Large intestine (tissue), 3 donors: ENCODE data around the gene PTPRU. TPM values are rescaled to one million over a fixed set of nuclear protein-coding genes. Genes with fewer than 3 reads are reported as not detected.

Experiments used
- DNase-seq, 2 donors: peaks; one replicate each; pipeline versions ENCODE4 v3.0.0 to v3.0.0-alpha.2; 2013
- H3K27ac ChIP-seq: one replicate; pipeline ENCODE4 v1.5.1; 2013; ENCODE audit warnings: low read length
- H3K27me3 ChIP-seq: 2 replicates; pipeline ENCODE4 v1.6.1; 2013; ENCODE audit warnings: low read length; ENCODE audit not compliant: control insufficient read depth, insufficient read depth
- H3K36me3 ChIP-seq: 2 replicates; pipeline ENCODE4 v1.6.1; 2013; ENCODE audit warnings: low read length; ENCODE audit not compliant: control insufficient read depth, insufficient read depth
- H3K4me1 ChIP-seq: one replicate; pipeline ENCODE4 v1.6.1; 2013; ENCODE audit warnings: low read length; ENCODE audit not compliant: control insufficient read depth, insufficient read depth
- H3K4me3 ChIP-seq: one replicate; pipeline ENCODE4 v1.5.1; 2013; ENCODE audit warnings: low read length
- H3K9me3 ChIP-seq: one replicate; pipeline ENCODE4 v1.6.1; 2013; ENCODE audit warnings: mild to moderate bottlenecking, low read depth, low read length, moderate library complexity; ENCODE audit not compliant: control insufficient read depth
- WGBS: methylation state at CpG from one replicate; pipeline ENCODE4 v1.1.5; 2013; ENCODE audit warnings: low lambda C conversion rate; ENCODE audit not compliant: insufficient coverage; 5-methylcytosine and 5-hydroxymethylcytosine counted together
- polyA plus RNA-seq: library from polyadenylated mRNA; unstranded; fragments of 120-200 nt; gene quantifications from one replicate; pipeline ENCODE4 v1.2.1, GENCODE V29; 2013

PTPRU gene
- polyA plus RNA-seq, 1 donor, result 17.6 TPM

DNA sequence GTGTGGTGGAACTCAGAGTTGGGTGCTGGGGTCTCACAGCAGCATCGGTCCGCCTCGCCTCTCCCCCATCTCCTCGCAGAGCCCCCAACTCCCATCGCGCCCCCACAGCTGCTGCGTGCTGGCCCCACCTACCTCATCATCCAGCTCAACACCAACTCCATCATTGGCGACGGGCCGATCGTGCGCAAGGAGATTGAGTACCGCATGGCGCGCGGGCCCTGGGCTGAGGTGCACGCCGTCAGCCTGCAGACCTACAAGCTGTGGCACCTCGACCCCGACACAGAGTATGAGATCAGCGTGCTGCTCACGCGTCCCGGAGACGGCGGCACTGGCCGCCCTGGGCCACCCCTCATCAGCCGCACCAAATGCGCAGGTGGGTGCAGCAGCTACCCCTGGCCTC is 24.2 kb downstream of the PTPRU start:
- Histone ChIP-seq H3K27ac (no peak overlapping the region), H3K4me1 (peaks cover 9% of the 10 kb centered on the region), H3K9me3 (peaks cover 3% of the 10 kb centered on the region), H3K27me3 (peaks cover 22% of the 10 kb centered on the region), H3K36me3 (peaks cover 3% of the 10 kb centered on the region), H3K4me3 (no peak overlapping the region)
- DNase-seq, result no peak
- no CpG with 5 or more reads among the region's 29 CpGs for WGBS

GRCh38 chr1:29264773-29265389 is 28.6 kb downstream of the PTPRU start:
- H3K4me3 ChIP-seq, result no peak overlapping the region
- peaks cover 3% of the 10 kb centered on the region for H3K9me3 ChIP-seq
- no peak for DNase-seq
- H3K27me3 ChIP-seq, result peaks cover 8% of the 10 kb centered on the region
- H3K4me1 ChIP-seq, result peaks cover 3% of the 10 kb centered on the region
- H3K27ac ChIP-seq, result no peak overlapping the region
- H3K36me3 ChIP-seq, result peaks cover 3% of the 10 kb centered on the region
- 80% methylated on average over 2 of the region's 4 CpGs for WGBS

- H3K4me1 ChIP-seq, result no peaks in the 10 kb centered on the region
- H3K4me3 ChIP-seq, result no peak overlapping the region
- no peaks in the 10 kb centered on the region for H3K36me3 ChIP-seq
- DNase-seq, result no peak
- no peaks in the 10 kb centered on the region for H3K27me3 ChIP-seq
- no peaks in the 10 kb centered on the region for H3K9me3 ChIP-seq
- no peak overlapping the region for H3K27ac ChIP-seq
- WGBS, result 83% methylated on average over 1 of the region's 3 CpGs
Observed at GRCh38 chr1:29266912-29267311, 30.6 kb downstream of the PTPRU start.

- Histone ChIP-seq H3K27me3 (no peaks in the 10 kb centered on the region), H3K36me3 (no peaks in the 10 kb centered on the region), H3K4me3 (no peak overlapping the region), H3K27ac (no peak overlapping the region), H3K9me3 (no peaks in the 10 kb centered on the region), H3K4me1 (peaks cover 3% of the 10 kb centered on the region)
- no peak for DNase-seq
- 80% methylated on average over 1 of the region's 9 CpGs for WGBS
Observed at GRCh38 chr1:29267321-29268070, 31.2 kb downstream of the PTPRU start.

- peaks cover 3% of the 10 kb centered on the region for H3K4me1 ChIP-seq
- DNase-seq, result no peak
- 60% methylated on average over 1 of the region's 8 CpGs for WGBS
- H3K27me3 ChIP-seq, result no peaks in the 10 kb centered on the region
- no peaks in the 10 kb centered on the region for H3K36me3 ChIP-seq
- H3K27ac ChIP-seq, result no peak overlapping the region
- H3K9me3 ChIP-seq, result no peaks in the 10 kb centered on the region
- H3K4me3 ChIP-seq, result no peak overlapping the region
Observed at GRCh38 chr1:29269382-29269781, 33.1 kb downstream of the PTPRU start.

- no peak for DNase-seq
- peaks cover 3% of the 10 kb centered on the region for H3K4me1 ChIP-seq
- no peak overlapping the region for H3K4me3 ChIP-seq
- H3K36me3 ChIP-seq, result peaks cover 2% of the 10 kb centered on the region
- H3K27me3 ChIP-seq, result no peaks in the 10 kb centered on the region
- no peak overlapping the region for H3K27ac ChIP-seq
- no peaks in the 10 kb centered on the region for H3K9me3 ChIP-seq
- WGBS, result no CpG with 5 or more reads among the region's 3 CpGs
Observed at GRCh38 chr1:29270929-29271521, 34.7 kb downstream of the PTPRU start.

- peaks cover 3% of the 10 kb centered on the region for H3K4me1 ChIP-seq
- H3K27me3 ChIP-seq, result no peaks in the 10 kb centered on the region
- no peak overlapping the region for H3K27ac ChIP-seq
- H3K4me3 ChIP-seq, result no peak overlapping the region
- peaks cover 2% of the 10 kb centered on the region for H3K36me3 ChIP-seq
- peak; percentile 50 to 61 for DNase-seq
- WGBS, result no CpG with 5 or more reads among the region's 7 CpGs
- H3K9me3 ChIP-seq, result no peaks in the 10 kb centered on the region
Observed at GRCh38 chr1:29271724-29272123, 35.4 kb downstream of the PTPRU start.

DNA sequence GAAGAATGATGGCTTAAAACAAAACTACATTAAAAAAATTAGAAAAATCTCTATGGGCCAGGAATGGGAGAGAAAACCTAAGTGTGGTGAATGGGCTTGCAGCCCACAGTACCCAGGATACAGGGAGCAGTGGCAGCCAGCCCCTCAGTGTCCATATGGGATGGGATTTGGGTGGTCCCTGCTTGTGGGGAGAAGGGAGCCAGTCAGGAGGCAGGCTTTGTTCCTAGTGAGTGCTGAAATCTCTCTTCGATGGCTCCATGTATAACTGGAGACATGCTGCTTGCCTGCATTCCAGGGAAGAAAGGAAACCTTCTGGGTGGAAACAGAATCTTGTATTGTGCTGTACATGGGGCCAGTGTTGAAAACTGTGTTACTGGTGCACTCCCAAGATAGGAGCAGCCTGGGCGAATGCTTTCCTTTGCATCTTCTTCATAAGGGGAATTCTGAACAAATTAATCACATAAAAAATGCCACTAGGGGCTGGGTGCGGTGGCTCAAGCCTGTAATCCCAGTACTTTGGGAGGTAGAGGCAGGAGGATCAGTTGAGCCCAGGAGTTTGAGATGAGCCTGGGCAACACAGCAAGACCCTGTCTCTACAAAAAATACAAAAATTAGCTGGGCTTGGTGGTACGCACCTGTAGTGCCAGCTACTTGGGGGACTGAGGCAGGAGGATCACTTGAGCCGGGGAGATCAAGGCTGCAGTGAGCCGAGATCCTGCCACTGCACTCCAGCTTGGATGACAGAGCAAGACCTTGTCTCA is 36.0 kb downstream of the PTPRU start:
- Histone ChIP-seq H3K4me1 (peaks cover 3% of the 10 kb centered on the region), H3K36me3 (peaks cover 2% of the 10 kb centered on the region), H3K27me3 (no peaks in the 10 kb centered on the region), H3K27ac (no peak overlapping the region), H3K4me3 (no peak overlapping the region), H3K9me3 (no peaks in the 10 kb centered on the region)
- WGBS, result no CpG with 5 or more reads among the region's 6 CpGs
- no peak for DNase-seq

DNA sequence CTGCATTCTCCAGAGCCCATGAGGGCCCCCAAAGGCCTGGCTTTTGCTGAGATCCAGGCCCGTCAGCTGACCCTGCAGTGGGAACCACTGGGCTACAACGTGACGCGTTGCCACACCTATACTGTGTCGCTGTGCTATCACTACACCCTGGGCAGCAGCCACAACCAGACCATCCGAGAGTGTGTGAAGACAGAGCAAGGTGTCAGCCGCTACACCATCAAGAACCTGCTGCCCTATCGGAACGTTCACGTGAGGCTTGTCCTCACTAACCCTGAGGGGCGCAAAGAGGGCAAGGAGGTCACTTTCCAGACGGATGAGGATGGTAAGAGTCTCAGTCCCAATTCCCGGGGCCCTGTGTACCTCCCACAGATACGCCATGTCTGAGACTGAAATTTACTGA is 39.1 kb downstream of the PTPRU start:
- peaks cover 3% of the 10 kb centered on the region for H3K4me1 ChIP-seq
- WGBS, result no CpG with 5 or more reads among the region's 14 CpGs
- peaks cover 16% of the 10 kb centered on the region for H3K36me3 ChIP-seq
- H3K9me3 ChIP-seq, result no peaks in the 10 kb centered on the region
- no peak overlapping the region for H3K27ac ChIP-seq
- no peak for DNase-seq
- no peaks in the 10 kb centered on the region for H3K27me3 ChIP-seq
- H3K4me3 ChIP-seq, result no peak overlapping the region

- no CpG with 5 or more reads among the region's 3 CpGs for WGBS
- Histone ChIP-seq H3K27me3 (no peaks in the 10 kb centered on the region), H3K9me3 (peaks cover 3% of the 10 kb centered on the region), H3K4me3 (no peak overlapping the region), H3K27ac (no peak overlapping the region), H3K4me1 (no peaks in the 10 kb centered on the region), H3K36me3 (peaks cover 16% of the 10 kb centered on the region)
- DNase-seq, result no peak
Observed at GRCh38 chr1:29278124-29278523, 41.8 kb downstream of the PTPRU start.
